GM18526 (cell line): Measurements from ENCODE around the gene IPO4.

ENCODE experiments used
- POLR2A ChIP-seq: IDR thresholded peaks from 3 replicates; pipeline ENCODE4 v1.6.1; 2011; ENCODE audit not compliant: insufficient read length; ENCODE audit errors: extremely low read depth

The IPO4 gene

GRCh38 chr14:24184104-24184970 is 4.3 kb downstream of the IPO4 start:
- no peak for TF ChIP-seq POLR2A

DNA sequence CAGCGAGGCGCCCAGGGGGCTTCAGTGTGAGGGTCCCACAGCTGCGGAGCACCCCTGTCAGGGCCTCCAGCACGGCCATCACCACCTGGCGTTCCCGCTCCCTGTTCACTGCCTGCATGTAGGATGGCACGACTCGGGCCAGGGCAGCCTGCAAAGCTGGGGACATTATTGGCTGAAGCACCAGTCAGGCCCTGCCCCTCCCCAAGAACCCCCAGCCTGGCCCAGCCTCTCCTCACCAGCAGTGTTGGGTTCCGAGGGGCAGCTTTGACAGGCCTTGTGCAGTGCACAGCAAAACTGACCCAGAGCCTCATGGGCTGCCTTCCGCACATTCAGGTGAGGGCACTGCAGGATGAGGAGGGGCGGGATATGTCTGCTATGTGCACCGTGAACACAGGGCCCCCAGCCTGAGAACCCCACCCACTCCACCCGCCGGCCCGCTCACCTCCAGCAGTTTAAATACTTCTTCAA is 5.6 kb downstream of the IPO4 start:
- TF ChIP-seq POLR2A = no peak

GRCh38 chr14:24182110-24182882 is 6.3 kb downstream of the IPO4 start:
- peak; percentile 34 for TF ChIP-seq POLR2A

DNA sequence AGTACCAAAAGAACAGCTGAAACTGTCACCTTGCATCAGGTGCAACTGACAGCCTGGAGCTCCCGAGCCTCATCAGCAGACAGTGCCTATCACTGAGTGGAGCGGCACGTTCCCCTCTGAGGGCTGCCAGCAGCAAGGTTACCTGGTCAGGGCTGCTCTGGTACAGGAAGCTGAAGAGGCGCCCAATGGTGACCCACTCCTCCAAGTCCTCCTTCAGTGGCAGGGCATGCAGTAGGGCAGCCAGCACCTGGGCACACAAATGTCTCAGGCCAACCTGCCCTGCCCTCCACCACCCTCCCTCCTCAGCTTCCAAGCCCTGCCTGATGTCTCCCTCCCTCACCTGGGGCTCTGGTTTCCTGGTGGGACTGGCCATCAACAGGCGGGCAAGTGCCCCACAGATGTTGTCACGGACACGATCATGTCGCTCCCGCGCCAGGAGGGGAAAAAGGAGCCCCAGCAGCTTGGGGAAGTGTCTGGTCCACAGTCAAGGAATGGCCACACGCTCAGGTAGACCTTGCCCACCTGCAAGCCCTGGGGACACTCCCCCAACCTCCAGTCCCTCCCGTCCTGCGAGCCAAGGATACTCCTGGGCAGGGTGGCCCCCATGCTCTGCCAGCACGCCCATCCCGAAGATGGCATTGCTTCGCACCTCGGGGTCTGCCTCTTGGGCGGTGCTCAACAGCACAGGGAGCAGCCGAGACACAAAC is 7.1 kb downstream of the IPO4 start:
- TF ChIP-seq POLR2A = no peak

- TF ChIP-seq POLR2A = no peak
Measured at GRCh38 chr14:24179961-24180796, 8.4 kb downstream of the IPO4 start.

DNA sequence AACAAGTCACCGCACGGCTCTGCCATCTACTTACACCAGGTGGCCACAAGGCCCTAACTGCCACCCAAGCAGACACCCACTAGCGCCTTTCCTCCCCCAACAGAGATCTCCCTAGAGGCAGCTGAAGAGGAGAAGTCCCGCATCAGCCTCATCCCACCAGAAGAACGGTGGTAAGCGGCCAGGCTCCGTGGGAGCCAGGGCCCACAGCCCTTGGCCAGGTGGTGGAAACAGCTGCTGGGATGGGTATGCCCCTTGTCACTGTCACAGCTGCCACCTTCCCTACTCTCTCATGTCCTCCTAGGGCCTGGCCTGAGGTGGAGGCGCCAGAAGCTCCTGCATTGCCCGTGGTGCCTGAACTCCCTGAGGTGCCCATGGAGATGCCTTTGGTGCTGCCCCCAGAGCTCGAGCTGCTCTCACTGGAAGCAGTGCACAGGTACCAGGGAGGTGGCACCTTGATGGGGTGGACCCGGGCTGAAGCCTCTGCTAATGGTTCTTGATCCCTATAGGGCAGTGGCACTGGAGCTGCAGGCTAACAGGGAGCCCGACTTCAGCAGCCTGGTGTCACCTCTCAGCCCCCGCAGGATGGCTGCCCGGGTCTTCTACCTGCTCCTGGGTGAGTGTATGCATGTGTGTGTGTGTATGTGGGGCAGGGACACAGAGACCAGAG is 9.2 kb downstream of the IPO4 start:
- no peak for TF ChIP-seq POLR2A

DNA sequence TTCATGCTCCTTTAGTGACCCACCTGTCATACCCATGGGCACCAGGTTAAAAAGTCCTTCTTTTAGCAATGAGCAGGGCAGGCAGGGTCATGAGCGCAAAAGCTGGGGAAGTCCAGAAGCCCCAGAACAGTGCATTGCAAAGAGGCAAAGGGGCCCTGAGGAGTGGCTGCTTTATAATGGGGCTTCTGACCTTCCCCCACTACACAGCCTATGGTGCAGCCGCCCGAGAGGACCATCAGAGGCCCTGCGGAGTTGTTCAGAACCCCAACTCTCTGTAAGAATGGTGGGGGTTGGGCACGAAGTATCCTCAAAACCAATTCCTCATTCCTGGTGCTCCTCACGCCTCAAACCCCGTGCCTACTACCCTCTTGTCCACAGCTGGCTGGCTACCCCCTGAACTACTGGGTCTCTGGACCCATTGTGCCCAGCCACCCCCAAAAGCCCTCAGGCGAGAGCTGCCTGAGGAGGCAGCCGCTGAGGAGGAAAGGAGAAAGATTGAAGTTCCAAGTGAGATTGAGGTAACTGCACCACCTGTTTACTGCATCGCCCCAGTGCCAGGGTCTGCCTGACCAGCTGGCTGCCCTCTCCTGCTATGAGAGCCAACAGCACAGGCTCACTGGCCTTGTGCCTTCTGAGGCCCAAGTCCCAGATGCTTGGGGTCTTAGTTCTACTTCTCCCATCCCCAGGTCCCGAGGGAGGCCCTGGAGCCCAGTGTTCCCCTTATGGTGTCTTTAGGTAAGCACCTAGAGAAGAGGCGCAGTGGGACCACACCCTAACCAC is 10.0 kb downstream of the IPO4 start:
- no peak for TF ChIP-seq POLR2A

DNA sequence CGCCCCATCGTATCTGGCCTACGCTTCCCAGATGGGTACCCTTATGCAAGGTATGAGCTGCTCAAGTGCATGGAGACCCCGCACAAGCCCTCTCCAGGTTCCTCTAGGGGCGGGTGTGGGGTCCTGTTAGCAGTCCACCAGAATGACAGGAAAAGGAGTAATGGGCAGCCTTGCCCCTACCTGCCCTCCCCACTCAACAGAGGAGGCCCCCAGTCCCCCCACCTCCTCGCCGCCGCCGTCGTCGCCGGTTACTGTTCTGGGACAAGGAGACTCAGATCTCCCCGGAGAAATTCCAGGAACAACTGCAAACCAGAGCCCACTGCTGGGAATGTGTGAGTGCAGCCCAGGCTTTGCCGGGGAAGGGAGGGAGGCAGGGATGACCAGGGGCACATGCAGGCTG is 10.7 kb downstream of the IPO4 start:
- no peak for TF ChIP-seq POLR2A

DNA sequence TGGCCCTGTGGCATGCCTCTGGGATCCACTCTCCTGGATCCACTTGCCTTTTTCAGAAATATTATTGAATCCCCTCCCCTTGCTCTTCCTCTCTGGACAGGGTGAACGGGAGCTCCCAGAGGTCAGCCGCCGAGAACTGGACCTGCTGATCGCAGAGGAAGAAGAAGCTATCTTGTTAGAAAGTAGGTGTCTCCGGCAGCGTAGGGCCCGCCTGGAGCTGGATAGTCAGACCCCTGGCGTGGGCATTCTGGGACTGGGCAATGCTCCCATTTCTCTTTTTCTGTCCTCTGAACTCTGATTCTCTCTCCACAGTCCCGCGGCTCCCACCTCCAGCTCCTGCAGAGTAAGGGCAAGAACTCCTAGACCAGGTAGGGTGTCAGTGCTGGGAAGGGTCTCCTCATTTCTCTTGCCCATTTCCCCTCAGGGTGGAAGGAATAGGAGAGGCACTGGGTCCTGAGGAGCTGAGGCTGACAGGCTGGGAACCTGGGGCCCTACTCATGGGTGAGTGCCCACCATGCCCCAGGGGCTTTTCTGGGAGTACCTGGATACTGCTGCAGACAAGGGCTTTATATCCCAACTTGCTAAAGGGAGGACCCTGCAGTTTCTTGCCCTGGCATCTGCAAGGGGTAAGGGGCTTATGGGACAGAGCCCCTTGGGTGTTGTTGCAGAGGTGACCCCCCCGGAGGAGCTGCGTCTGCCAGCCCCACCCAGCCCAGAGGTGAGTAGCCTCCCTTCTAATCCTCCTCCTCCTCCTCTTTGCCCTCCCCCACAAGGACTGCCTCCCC is 11.4 kb downstream of the IPO4 start:
- no peak for TF ChIP-seq POLR2A

DNA sequence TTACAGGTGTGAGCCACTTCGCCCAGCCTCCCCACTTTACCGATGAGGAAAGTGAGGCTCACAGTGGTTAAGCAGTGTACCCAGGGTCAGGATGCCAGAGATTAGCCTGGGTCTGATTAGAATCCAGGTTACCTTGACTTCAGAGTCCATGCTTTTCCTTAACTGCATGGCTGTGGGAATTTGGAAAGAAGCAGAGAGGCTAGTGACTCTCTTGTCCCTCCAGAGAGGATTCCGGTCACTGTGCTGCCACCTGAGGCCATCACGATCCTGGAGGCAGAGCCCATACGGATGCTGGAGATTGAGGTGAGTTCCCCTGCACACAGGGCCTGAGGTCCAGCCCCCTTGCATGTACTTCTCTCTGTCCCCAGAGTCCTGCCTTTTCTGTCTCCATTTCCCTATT is 12.0 kb downstream of the IPO4 start:
- no peak for TF ChIP-seq POLR2A

- TF ChIP-seq POLR2A = no peak
Measured at GRCh38 chr14:24172871-24173281, 15.7 kb downstream of the IPO4 start.

DNA sequence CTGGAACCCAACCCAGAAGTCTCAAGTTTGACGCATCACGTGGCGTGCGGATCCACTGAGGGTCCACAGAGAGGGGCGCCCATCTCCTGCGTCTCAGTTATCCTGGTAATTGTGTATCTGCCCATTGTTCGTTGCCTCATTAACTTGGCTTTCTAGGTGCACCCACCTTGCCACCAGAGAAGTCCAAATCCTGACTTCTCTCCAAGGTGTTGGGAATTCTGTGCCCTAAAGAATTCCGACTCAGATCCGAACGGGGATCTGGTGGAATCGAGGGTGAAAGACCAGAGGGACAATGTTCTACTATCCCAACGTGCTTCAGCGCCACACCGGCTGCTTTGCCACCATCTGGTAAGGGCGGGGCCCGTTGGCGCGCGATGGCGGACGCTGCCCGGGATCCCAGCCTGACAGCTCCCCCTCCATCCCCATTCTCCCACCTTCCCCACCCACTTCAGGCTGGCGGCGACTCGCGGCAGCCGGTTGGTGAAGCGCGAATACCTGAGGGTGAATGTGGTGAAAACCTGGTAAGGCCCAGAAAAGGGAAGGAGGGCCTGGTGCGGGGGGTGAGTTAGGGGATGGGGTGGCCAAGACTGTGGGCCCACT is 16.3 kb downstream of the IPO4 start:
- TF ChIP-seq POLR2A = no peak
